ENCODE data around the gene PLA2G6. TPM values are rescaled to one million over a fixed set of nuclear protein-coding genes. Genes with fewer than 3 reads are reported as not detected.
"Not testable (repeated sequence)": the region's sequence is repeated elsewhere in the genome, so short reads cannot be mapped to it uniquely, and the experiment has no call there.

PLA2G6 gene
- total RNA-seq, 1 donor, result 12.3 TPM

GRCh38 chr22:38125038-38125610 lies 56.5 kb downstream of the PLA2G6 start:
- DNase-seq (ENCODE audit: low read depth), result no peak
- TF ChIP-seq, protein P1, sequence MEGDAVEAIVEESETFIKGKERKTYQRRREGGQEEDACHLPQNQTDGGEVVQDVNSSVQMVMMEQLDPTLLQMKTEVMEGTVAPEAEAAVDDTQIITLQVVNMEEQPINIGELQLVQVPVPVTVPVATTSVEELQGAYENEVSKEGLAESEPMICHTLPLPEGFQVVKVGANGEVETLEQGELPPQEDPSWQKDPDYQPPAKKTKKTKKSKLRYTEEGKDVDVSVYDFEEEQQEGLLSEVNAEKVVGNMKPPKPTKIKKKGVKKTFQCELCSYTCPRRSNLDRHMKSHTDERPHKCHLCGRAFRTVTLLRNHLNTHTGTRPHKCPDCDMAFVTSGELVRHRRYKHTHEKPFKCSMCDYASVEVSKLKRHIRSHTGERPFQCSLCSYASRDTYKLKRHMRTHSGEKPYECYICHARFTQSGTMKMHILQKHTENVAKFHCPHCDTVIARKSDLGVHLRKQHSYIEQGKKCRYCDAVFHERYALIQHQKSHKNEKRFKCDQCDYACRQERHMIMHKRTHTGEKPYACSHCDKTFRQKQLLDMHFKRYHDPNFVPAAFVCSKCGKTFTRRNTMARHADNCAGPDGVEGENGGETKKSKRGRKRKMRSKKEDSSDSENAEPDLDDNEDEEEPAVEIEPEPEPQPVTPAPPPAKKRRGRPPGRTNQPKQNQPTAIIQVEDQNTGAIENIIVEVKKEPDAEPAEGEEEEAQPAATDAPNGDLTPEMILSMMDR (IDR thresholded peaks at IDR 0.05; ENCODE audit: insufficient read depth, low read length), result no peak
- H3K4me3 ChIP-seq (ENCODE audit: low read depth, low read length), result no peak overlapping the region

DNA sequence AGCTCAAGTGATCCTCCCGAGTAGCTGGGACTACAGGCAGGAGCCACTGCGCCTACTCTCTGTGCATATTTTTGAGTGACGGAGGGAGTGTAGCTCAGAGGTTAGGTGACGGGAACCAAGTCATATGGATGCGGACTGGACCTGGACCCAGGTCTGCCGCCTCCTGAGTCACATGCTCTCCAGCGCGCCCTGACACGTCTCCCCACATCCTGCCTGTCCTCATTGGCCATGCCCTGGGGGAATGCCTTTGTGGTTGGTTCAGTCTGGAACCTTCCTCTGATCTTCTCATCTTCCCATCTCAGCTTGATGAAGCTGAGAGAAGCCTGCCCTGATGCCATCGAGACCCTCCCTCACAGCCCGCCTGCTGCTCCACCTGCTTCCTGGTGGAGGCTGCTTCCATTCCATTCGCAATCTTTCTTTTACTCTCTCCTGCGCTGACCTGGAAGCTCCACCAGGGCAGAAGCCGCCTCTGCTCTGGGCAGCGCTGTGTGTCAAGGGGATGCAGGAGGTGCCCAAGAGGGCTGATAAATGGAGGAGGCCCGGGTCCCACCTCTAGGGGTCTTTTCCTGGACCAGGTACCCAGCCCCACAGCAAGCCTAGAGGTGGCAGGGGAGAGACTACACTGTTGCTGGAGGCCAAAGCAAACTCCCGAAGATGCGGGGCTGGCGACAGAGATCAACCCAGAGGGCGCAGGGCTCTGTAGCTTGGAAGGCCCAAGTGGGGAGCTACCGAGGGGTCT lies 57.2 kb downstream of the PLA2G6 start:
- TF ChIP-seq, protein P1 (IDR thresholded peaks at IDR 0.05; ENCODE audit: insufficient read depth, low read length), result no peak
- DNase-seq (ENCODE audit: low read depth), result no peak
- no peak overlapping the region for H3K4me3 ChIP-seq (ENCODE audit: low read depth, low read length)

DNA sequence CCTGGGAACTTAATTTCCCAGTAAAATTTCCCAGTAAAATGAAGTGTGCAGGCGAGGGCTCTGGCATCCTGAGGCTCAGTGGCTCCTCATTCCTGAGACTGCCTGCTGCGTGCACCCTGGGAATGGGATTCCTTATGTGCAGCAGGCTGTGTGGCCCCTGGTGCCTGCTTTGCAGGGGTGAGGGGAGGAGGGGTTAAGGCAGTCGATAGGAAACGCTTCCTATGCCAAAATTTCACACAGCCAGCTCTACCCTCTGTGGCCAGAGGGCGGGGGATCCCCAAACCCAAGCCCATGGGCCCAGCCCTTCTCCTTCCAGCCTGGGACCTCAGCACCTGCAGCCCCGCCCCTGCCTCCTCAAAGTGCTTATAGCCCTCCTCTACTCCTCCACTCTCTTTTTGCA lies 59.0 kb downstream of the PLA2G6 start:
- TF ChIP-seq, protein P1 (IDR thresholded peaks at IDR 0.05; ENCODE audit: insufficient read depth, low read length), result no peak
- H3K4me3 ChIP-seq (ENCODE audit: low read depth, low read length), result no peak overlapping the region
- DNase-seq (ENCODE audit: low read depth), result no peak

DNA sequence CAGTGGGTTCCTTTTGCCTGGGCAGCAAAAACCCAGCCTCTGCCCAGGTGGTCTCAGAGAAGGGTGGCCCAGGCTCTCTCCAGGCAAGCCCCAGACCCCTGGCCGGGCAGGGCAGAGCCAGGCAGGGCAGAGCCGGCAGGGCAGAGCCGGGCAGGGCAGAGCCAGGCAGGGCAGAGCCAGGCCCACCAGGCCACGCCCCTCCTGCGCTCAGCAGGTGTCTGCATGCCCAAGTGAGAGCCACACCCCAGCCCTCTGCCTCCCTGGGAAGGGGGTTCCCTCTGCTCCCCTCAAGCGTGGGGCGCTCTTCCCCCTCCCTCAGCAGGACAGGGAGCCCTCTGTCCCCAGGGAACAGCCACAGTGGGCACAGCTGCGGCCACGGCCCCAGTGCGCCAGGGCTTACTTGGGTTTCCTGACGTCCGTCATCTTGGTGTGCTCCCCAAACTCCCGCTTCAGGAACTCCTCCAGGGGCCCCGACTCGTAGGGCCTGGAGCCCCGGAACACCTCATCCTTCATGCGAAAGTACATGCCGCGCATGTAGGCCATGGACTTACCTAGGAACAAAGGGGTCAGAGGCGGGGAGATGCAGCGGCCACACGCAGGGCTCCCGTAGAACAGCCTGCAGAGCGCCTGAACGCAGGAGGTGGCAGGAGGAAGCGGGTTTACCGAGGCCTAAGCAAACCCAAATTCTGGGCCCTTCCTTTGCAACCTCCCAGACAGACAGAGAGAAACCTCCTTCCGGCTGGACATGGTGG lies 61.1 kb downstream of the PLA2G6 start:
- TF ChIP-seq, protein P1 (IDR thresholded peaks at IDR 0.05; ENCODE audit: insufficient read depth, low read length), result no peak
- DNase-seq (ENCODE audit: low read depth), result no peak
- H3K4me3 ChIP-seq (ENCODE audit: low read depth, low read length), result no peak overlapping the region

- H3K4me3 ChIP-seq (ENCODE audit: low read depth, low read length); DNase-seq (ENCODE audit: low read depth): not testable (repeated sequence)
These were observed 62.9 kb downstream of the PLA2G6 start for GRCh38 chr22:38118747-38119146.

DNA sequence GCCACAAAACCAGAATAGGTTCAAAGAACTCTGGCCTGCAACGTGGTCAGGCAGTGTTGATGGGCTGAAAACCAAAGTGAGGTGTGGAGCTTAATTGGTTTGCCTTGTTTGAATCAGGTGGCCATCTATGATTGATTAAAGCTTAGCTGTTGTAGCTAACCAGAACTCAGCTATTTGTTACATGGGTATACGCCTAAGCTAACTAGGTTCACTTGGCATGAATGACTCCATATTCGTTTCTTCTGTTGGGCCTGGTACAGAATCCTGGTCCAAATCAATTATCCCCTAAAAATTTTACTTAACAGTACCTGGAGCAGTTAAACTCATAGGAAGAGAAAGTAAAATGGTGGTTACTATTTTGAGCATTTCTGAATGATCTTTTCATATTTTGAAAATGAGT lies 63.4 kb downstream of the PLA2G6 start:
- no peak for DNase-seq (ENCODE audit: low read depth)
- TF ChIP-seq, protein P1 (IDR thresholded peaks at IDR 0.05; ENCODE audit: insufficient read depth, low read length), result no peak
- no peak overlapping the region for H3K4me3 ChIP-seq (ENCODE audit: low read depth, low read length)

DNA sequence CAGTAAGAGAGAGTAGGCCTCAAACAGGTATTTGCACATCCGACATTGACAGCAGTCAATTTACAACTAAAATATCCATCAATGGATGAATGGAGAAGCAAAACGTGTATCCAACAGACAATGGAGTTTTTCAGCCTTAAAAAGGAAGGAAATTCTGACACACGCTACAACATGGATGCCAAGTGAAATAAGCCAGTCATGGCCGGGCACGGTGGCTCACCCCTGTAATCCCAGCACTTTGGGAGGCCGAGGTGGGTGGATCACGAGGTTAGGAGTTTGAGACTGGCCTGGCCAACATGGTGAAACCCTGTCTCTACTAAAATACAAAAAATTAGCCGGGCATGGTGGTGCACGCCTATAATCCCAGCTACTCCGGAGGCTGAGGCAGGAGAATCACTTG lies 64.1 kb downstream of the PLA2G6 start:
- H3K4me3 ChIP-seq (ENCODE audit: low read depth, low read length); DNase-seq (ENCODE audit: low read depth): not testable (repeated sequence)
